ENCODE data around the gene CHI3L1. TPM values are rescaled to one million over a fixed set of nuclear protein-coding genes. Genes with fewer than 3 reads are reported as not detected.
"Not testable (repeated sequence)": the region's sequence is repeated elsewhere in the genome, so short reads cannot be mapped to it uniquely, and the experiment has no call there.

The CHI3L1 gene
- total RNA-seq (2014; rRNA removed; shearing (Covaris generic)): 0.24 and 3.3 TPM in 2 replicates

DNA sequence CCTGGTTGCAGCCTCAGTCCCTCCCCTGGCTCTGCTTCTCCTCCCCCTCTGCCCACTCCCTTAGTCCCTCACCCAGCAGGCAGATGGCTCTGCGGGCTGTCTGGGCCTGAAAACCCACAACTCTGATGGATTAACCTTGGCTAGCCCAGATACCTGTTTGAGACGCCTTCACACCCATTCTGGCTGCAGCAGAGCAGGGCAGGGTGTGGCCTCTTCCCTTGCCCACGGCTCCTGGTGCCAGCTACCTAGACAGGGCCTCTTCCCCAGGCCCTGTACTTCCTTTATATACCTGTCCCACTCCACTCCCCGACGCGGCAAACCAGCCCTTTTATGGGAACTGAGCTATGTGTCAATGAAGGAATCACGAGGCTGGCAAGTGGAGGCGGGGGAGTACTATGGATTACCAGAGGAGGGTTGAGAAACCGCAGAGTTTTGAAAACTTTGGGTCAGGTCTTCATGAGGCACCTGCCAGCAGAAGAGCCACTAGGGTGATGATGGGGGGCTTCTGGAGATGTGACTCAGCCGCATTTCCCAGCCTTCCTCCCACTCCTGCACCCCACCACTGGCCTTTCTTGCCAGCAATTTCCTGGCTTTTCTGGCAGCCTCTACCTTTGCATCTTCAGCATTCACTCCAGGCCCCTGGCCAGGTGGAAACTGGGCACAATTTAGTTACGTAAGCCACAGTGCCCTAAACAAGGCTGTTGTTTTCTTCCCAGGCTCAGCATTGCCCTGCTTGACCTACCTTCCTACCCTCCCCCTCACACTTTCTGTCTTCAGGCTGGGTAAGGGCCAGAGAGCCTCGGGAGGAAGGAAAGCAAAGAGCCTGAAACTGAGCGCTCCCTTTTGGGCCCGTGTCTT is at the start of gene CHI3L1:
Gene CHI3L1 (minus strand): TSS at position 259 of the 858 bp plus-strand sequence. CDS start 81 bp downstream, at position 178.
- no peak for DNase-seq (ENCODE audit: low spot score)

- DNase-seq (ENCODE audit: low spot score): not testable (repeated sequence)
Measured at GRCh38 chr1:203234901-203235300, 48.4 kb upstream of the CHI3L1 start.

DNA sequence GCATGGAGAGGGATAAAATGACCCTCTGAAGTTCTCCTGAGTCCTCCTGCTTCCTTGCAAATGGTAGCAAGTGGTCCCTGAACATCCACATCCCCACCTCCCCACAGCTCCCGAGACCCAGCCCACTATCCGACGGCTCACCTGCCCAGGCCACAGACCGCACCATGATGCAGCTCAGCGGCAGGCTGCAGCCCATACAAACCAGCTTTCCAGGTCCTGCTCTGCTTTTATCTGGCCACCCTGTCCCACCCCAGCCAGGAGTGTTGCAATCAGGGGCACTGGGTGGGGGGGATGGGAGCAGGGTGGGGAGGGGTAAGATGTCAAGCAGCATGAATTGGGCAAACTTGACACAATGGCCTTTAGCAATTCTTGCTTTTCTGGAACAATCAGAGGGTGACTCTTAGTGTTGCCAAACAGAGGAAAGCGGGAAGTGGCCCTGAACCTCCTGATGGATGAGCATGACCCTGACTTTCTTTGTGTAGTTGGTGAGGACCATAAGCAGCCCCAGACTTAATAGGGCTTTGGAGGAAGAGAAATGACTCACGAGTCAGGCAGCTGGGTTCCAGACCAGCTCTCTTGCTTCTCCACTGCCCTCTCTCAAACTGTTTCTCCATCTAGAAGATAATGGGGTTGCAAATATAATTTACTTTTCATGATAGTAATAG is 43.1 kb upstream of the CHI3L1 start, which contains the start of gene CHIT1:
Gene CHIT1 (minus strand): TSS at position 203 of the 665 bp plus-strand sequence. CDS start 37 bp downstream, at position 166.
- DNase-seq (ENCODE audit: low spot score): no peak

DNA sequence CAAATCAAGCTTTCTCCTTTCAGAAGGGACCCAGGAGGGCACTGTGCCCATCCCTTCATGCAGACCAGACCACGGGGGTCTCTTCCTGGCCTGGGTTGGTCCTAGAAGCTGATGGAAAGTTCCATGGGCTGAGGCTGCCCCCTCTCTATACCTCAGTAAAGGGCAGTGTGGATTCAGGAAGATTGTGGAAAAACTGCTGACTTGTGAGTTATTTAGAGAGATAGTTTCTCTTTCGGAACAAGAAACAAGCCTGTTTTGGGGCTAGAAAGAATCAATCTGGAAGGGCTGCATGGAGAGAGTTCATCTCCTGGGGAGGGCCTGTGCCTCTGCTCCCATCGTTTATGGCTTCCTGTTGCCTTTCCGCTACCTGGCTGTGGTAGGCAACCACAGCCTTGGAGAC is 42.2 kb upstream of the CHI3L1 start:
- DNase-seq (ENCODE audit: low spot score): no peak

GRCh38 chr1:203227371-203228083 is 41.0 kb upstream of the CHI3L1 start:
- DNase-seq (ENCODE audit: low spot score): no peak

DNA sequence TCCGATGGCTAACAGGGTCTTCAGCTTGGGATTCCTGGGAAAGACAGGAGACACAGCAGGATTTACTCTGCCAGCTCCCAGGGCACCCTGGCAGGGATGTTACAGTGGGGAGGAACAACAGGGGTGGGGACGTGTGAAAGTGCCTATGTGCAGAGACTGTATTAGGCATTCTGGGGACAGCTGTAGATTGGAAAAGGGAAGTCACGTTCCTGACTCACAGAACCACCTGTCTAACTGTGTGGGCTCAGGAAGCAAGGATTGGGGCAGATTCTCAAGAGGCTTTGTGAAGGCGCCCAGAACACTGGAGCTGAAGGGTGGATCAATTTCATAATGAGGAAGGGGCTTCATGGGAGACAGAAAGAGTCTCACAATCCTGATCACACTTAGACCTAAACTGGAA is 38.6 kb upstream of the CHI3L1 start:
- no peak for DNase-seq (ENCODE audit: low spot score)

DNA sequence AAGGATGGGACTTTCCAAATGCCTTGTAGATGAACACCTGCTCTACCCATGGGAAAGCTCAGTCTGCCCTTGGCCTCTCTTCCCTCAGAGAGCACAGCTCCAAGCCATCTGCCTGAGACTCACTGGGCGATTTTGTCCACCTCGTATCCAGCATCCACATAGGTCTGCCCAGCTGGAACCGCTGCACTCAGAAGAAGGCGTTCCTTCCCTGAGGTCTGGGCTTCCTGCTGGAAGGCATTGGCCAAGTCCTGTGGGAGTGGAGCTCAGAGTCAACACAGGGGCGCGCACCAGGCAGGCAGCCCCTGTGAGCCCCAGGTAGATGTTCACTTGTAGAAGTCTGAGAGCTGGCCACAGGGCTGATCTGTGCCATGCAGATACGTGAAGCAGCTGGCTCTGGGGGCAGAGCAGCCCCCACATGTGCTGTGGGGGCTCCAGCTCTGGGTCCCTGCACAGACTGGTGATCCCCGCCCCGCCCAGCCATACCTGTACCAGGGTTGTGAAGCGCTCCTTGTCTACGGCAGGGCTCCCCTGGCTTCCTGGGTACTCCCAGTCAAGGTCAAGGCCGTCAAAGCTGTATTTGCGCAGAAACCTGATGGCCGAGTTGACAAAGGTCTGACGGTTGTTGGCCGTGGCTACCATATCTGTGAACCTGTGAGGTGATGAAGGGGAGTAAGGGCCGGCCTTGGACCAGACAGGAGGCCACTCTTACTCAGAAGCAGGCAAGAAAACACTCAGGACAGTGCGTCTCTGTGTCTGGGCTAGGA is 36.7 kb upstream of the CHI3L1 start:
- no peak for DNase-seq (ENCODE audit: low spot score)

DNA sequence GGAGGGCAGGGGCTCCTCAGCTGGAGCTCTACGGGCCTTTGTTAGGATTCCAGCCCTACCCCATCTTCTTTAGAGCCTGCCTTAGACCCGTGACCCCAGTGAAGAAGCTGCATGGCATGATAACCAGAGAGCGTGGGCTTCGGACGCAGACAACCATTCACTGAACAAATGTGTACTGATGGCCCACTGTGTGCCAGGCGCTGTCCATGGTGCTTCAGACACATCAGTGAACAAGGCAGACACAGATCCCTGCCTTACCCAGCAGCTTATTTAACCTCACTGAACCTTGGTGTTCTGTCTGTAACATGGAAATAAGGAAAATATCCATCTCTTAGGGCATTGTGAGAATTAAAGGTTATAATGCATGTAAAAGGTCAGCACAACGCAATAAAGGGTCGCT is 33.4 kb upstream of the CHI3L1 start:
- no peak for DNase-seq (ENCODE audit: low spot score)

DNA sequence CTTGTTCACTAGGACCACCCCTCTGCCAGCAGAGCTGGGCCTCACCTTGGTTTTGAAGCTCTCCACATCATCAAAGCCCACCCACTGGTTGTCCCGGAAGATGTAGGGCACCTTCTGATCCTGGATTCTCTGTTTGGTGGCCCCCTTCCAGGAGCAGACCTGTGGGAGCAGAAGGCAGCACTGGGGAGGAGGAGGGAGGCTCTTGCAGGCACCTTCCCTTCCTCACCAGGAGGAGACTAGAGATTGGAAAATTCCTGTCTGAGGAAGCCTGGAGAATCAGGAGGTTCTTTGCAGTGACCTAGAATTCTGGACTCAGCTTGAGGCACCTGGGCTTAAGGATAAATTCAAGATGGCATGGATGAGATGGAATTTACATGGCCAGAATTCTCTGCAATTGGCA is 32.7 kb upstream of the CHI3L1 start:
- no peak for DNase-seq (ENCODE audit: low spot score)

- DNase-seq (ENCODE audit: low spot score): no peak
Measured at GRCh38 chr1:203217668-203218067, 31.2 kb upstream of the CHI3L1 start.

DNA sequence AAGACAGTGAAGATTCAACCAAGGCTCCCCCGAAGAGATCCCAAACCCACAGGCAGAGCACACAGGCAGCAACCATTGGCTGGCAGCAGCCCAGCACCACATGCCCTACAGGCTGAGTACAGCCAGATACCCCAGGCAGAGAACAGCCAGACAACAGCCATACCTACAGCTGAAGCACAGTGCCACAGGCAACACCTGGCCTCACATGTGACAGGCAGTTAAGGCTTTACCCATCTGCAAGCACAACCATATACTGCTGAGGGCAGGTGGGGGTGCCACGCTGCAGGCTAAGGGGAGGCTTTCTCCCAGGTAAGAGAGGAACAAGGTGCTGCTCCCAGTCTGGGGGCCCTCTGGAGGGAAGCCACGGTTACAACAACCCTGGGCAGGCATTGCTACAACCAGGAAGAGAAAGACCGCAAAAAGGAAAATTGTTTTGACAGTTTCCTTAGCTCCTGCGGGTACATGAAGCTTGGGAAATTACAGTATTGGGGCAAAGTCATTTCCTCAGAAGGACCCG is 30.7 kb upstream of the CHI3L1 start:
- no peak for DNase-seq (ENCODE audit: low spot score)

DNA sequence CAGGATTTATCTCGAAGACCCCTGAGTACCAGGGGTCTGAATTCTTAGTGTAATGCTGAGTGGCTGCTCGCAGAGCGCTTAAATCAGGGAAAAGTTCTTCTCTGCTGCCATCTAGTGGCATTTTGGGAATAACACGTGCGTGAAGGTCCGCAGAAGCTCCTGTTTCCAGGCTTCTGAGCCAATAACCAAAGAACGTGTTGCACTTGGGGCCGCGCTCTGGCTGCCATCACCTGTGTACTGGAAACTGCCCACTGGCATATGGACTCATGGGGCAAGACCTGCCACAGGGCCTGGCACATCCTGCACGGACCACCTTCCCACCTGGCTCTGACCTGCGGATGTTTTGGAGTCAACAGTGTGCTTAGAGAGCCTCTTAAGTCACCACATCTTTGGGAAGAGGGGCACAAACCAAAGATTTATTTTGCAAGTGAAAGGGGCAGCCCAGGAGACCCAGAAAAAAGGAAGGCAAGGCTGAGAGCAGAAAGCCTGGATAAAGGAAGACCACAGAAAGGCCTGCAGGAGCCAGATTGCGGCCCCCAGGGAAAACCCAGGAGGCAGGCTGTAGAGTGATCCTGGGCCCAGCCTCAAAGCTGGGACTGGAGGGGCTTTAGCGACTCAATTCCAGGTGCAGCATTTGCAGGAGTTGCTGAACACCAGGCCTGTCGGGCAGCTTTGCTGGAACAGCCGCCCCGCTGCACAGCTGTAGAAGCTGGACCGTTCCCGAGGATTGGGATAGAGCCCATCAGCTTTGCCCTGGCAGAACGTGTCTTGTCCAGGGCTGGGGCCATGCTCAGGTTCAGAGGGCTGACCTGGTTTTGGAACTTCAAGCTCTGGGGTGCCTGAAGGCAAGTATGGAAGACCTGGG is 30.0 kb upstream of the CHI3L1 start:
- DNase-seq (ENCODE audit: low spot score): peak; percentile 64

GRCh38 chr1:203215573-203215972 is 29.1 kb upstream of the CHI3L1 start:
- no peak for DNase-seq (ENCODE audit: low spot score)

DNA sequence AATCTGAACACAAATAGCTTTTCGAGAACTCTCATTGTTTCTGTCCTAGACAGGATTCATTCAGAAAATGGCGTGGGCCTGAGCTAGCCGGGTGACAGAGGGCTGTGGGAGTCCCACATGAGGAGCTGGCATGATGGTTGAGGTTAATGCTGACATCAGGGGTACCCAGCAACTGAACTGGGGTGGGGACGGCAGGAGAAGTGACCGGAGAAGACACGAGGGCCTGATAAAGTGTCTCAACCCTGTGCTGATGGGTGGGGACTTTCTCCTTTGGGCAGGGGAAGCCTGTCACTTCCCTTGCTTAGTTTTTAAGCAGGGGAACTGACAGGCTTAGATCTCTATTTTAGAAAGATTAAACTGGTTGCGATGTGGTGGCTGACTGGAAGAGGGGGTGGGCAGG is 28.4 kb upstream of the CHI3L1 start:
- no peak for DNase-seq (ENCODE audit: low spot score)

DNA sequence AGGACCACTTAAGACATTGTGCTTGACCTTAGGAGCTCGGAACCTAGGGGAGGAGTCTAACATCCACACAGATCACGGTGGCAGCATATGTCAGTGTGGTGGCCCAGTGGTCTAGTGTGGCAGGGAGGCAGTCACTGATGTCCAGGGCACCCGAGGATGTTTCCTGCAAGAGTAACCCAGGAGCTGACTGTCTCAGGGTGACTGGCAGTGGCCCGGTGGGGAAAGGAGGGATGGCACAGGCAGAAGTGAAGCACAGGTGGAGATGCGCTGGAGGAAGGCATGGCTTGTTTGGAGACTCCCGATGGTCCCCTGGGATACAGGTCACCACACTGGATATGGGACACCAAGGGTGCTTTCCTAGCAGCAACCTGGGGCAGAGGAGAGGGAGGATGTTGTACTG is 26.6 kb upstream of the CHI3L1 start:
- DNase-seq (ENCODE audit: low spot score): no peak

- no peak for DNase-seq (ENCODE audit: low spot score)
Measured at GRCh38 chr1:203211812-203212211, 25.3 kb upstream of the CHI3L1 start.

GRCh38 chr1:203210988-203211387 is 24.5 kb upstream of the CHI3L1 start:
- no peak for DNase-seq (ENCODE audit: low spot score)

DNA sequence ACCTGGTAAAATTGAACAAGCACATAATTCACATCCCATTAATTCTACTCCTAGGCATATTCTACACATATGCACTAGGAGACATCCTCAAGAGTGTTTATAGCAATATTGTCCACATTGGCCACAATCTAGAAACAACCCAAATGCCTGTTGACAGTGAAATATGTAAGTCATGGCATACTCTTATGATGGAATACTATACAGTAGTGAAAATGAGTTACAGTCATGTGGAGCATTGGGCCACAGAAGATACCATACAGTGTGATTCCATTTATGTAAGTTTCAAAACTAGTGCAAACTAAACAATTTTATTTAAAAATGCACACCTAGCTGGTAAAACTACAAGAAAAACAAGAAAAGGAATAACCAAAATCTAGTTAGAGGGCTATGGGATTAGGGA is 23.8 kb upstream of the CHI3L1 start:
- DNase-seq (ENCODE audit: low spot score): no peak

GRCh38 chr1:203208181-203208580 is 21.7 kb upstream of the CHI3L1 start:
- DNase-seq (ENCODE audit: low spot score): no peak

- DNase-seq (ENCODE audit: low spot score): no peak
Measured at GRCh38 chr1:203207751-203208150, 21.2 kb upstream of the CHI3L1 start.
